Thymus (tissue), 11 donors: ENCODE results near the gene EFCAB5. TPM values are rescaled to one million over a fixed set of nuclear protein-coding genes. Genes with fewer than 3 reads are reported as not detected.

Experiments used
- DNase-seq, 9 donors: peaks; one replicate each; pipeline ENCODE4 v3.0.0-alpha.2; 2013; ENCODE audit warnings: low spot score in 9 of 9, low read depth in 6 of 9, missing footprints in 1 of 9
- H3K27ac ChIP-seq, 2 donors: one replicate each; pipeline ENCODE4 v1.5.1; 2013; ENCODE audit warnings: control low read depth in 1 of 2, low read depth in 1 of 2, low read length in 1 of 2, mild to moderate bottlenecking in 1 of 2, moderate library complexity in 1 of 2
- H3K27me3 ChIP-seq, 2 donors: one replicate each; pipeline ENCODE4 v1.5.1; 2013; ENCODE audit warnings: low read length in 1 of 2; ENCODE audit not compliant: control insufficient read depth in 2 of 2, insufficient read depth in 1 of 2
- H3K36me3 ChIP-seq, 2 donors: one replicate each; pipeline ENCODE4 v1.5.1; 2013; ENCODE audit warnings: low read length in 1 of 2, mild to moderate bottlenecking in 1 of 2, moderate library complexity in 1 of 2; ENCODE audit not compliant: control insufficient read depth in 2 of 2, insufficient read depth in 2 of 2
- H3K4me1 ChIP-seq, 2 donors: one replicate each; pipeline ENCODE4 v1.5.1; 2013; ENCODE audit warnings: low read length in 2 of 2; ENCODE audit not compliant: control insufficient read depth in 2 of 2, insufficient read depth in 2 of 2
- H3K4me3 ChIP-seq, 2 donors: one replicate each; pipeline ENCODE4 v1.5.1; 2013; ENCODE audit warnings: low read length in 2 of 2, control low read depth in 1 of 2, mild to moderate bottlenecking in 1 of 2
- H3K9me3 ChIP-seq, 2 donors: one replicate each; pipeline ENCODE4 v1.5.1; 2013; ENCODE audit warnings: low read length in 1 of 2, mild to moderate bottlenecking in 1 of 2; ENCODE audit not compliant: control insufficient read depth in 2 of 2, insufficient read depth in 1 of 2
- WGBS: extraction: QIAGEN DNeasy Blood & Tissue Kit; methylation state at CpG from one replicate; pipeline ENCODE4 v1.1.7; 2013; 5-methylcytosine and 5-hydroxymethylcytosine counted together
- polyA plus RNA-seq: library from polyadenylated mRNA; stranded (reverse); fragments of 200-250 nt; gene quantifications from one replicate; pipeline ENCODE4 v1.2.3, GENCODE V29; 2013
- total RNA-seq: library from RNA; stranded (reverse); fragments of 120-200 nt; gene quantifications from one replicate; pipeline ENCODE4 v1.2.4, GENCODE V29; 2013
- donor health status: healthy.

EFCAB5 gene
- total and polyA plus RNA-seq, 2 donors = 0.57 to 1.5 TPM

- peaks cover 0 to 9% of the 10 kb centered on the region in 2 donors for H3K36me3 ChIP-seq
- DNase-seq = no peak
- H3K9me3 ChIP-seq = no peaks in the 10 kb centered on the region
- no peak overlapping the region for H3K27ac ChIP-seq
- WGBS = over 99% methylated on average over 4 of the region's 4 CpGs
- no peaks in the 10 kb centered on the region for H3K4me1 ChIP-seq
- no peaks in the 10 kb centered on the region for H3K27me3 ChIP-seq
- H3K4me3 ChIP-seq = no peak overlapping the region
Observed at GRCh38 chr17:30151471-30151870, 210.0 kb downstream of the EFCAB5 start.

GRCh38 chr17:30153463-30153862, 212.0 kb downstream of the EFCAB5 start:
- Histone ChIP-seq H3K4me1 (no peaks in the 10 kb centered on the region), H3K36me3 (peaks cover 0 to 15% of the 10 kb centered on the region in 2 donors), H3K4me3 (no peak overlapping the region), H3K27me3 (no peaks in the 10 kb centered on the region), H3K9me3 (no peaks in the 10 kb centered on the region), H3K27ac (no peak overlapping the region)
- no peak for DNase-seq

GRCh38 chr17:30155389-30155788, 214.0 kb downstream of the EFCAB5 start:
- H3K9me3 ChIP-seq = no peaks in the 10 kb centered on the region
- no peak for DNase-seq
- no peaks in the 10 kb centered on the region for H3K27me3 ChIP-seq
- H3K4me1 ChIP-seq = no peaks in the 10 kb centered on the region
- WGBS = over 99% methylated on average over 2 of the region's 2 CpGs
- H3K36me3 ChIP-seq = peaks cover 3 to 28% of the 10 kb centered on the region in 2 donors
- no peak overlapping the region for H3K4me3 ChIP-seq
- H3K27ac ChIP-seq = no peak overlapping the region

Other genes with a start within 250 kb of the EFCAB5 start
- gene SSH2, start 11.4 kb upstream of the EFCAB5 start, total RNA-seq = 28.5 TPM
- gene SSH2, start 11.4 kb upstream of the EFCAB5 start, polyA plus RNA-seq = 25.4 TPM
- 7.8 TPM for gene NSRP1, start 175.2 kb downstream of the EFCAB5 start, total RNA-seq
- 34.3 TPM for gene NSRP1, start 175.2 kb downstream of the EFCAB5 start, polyA plus RNA-seq